Stimulated activated CD4-positive, alpha-beta T cell treated with anti-CD3 and anti-CD28 coated beads, Interleukin-4, amount 100 ng/mL, for 4 hours (primary cell): ENCODE results near the gene RAPGEF4.
"Not testable (repeated sequence)": the region's sequence is repeated elsewhere in the genome, so short reads cannot be mapped to it uniquely, and the experiment has no call there.

Experiments
- DNase-seq, 2 experiments: peaks; one replicate each; pipeline ENCODE4 v3.0.0-alpha.2; 2020

The RAPGEF4 gene

GRCh38 chr2:173010233-173010632 is 274.6 kb downstream of the RAPGEF4 start:
- no peak for DNase-seq

GRCh38 chr2:173016451-173016850 is 280.8 kb downstream of the RAPGEF4 start:
- no peak for DNase-seq

- no peak for DNase-seq
Observed at GRCh38 chr2:173017646-173018420, 282.2 kb downstream of the RAPGEF4 start.

- no peak for DNase-seq
Observed at GRCh38 chr2:173019755-173020154, 284.1 kb downstream of the RAPGEF4 start.

- no peak for DNase-seq
Observed at GRCh38 chr2:173021939-173022371, 286.3 kb downstream of the RAPGEF4 start.

GRCh38 chr2:173023718-173024117 is 288.1 kb downstream of the RAPGEF4 start:
- no peak for DNase-seq

- no peak for DNase-seq
Observed at GRCh38 chr2:173026479-173026878, 290.8 kb downstream of the RAPGEF4 start.

- peak; percentile 56 to 65 for DNase-seq
Observed at GRCh38 chr2:173027181-173028128, 291.8 kb downstream of the RAPGEF4 start.

- DNase-seq = no peak
Observed at GRCh38 chr2:173028141-173028540, 292.5 kb downstream of the RAPGEF4 start.

GRCh38 chr2:173028671-173029070 is 293.0 kb downstream of the RAPGEF4 start:
- DNase-seq = no peak

- no peak for DNase-seq
Observed at GRCh38 chr2:173030561-173031490, 295.2 kb downstream of the RAPGEF4 start.

- DNase-seq = no peak
Observed at GRCh38 chr2:173032032-173032431, 296.4 kb downstream of the RAPGEF4 start.

- no peak for DNase-seq
Observed at GRCh38 chr2:173033084-173033483, 297.4 kb downstream of the RAPGEF4 start.

GRCh38 chr2:173034143-173034542 is 298.5 kb downstream of the RAPGEF4 start:
- no peak for DNase-seq

- DNase-seq = no peak
Observed at GRCh38 chr2:173037245-173038120, 301.8 kb downstream of the RAPGEF4 start.

- not testable (repeated sequence) for DNase-seq
Observed at GRCh38 chr2:173038257-173038656, 302.6 kb downstream of the RAPGEF4 start.

GRCh38 chr2:173040729-173041128 is 305.1 kb downstream of the RAPGEF4 start:
- no peak for DNase-seq

GRCh38 chr2:173043476-173043875 is 307.8 kb downstream of the RAPGEF4 start:
- DNase-seq = no peak

GRCh38 chr2:173043897-173044519 is 308.4 kb downstream of the RAPGEF4 start:
- DNase-seq = no peak

- DNase-seq = no peak
Observed at GRCh38 chr2:173044686-173045085, 309.0 kb downstream of the RAPGEF4 start.

GRCh38 chr2:173045181-173045580 is 309.5 kb downstream of the RAPGEF4 start:
- no peak for DNase-seq
